RWPE1 (cell line): ENCODE data around the gene RDH5.
A peak's percentile ranks its signal among the peaks of the same experiment; 100 is the strongest.
"Not testable (repeated sequence)": the region's sequence is repeated elsewhere in the genome, so short reads cannot be mapped to it uniquely, and the experiment has no call there.

Source experiments
- CTCF ChIA-PET: fragments of 350-600 bp; sonication (Branson Sonifier 250); formaldehyde crosslinking; extraction: SDS; loops from one replicate; lab custom pipeline; 2021; lab: Yijun Ruan, JAX
- POLR2A ChIA-PET: fragments of 400-600 bp; formaldehyde crosslinking; extraction: SDS; loops from one replicate; lab custom pipeline; 2020; ENCODE audit warnings: antibody characterized with exemption; ENCODE audit not compliant: low non-redundant PET; lab: Yijun Ruan, JAX
- DNase-seq: peaks from one replicate; pipeline ENCODE4 v3.0.0; 2012; ENCODE audit warnings: low spot score
- H3K27ac ChIP-seq: fragments of 450-650 bp; 2 replicates; pipeline ENCODE4 v1.5.1; 2017
- CTCF ChIP-seq: fragments of 450-650 bp; conservative IDR thresholded peaks from 2 replicates; pipeline ENCODE4 v1.5.1; 2017; ENCODE audit warnings: low read depth, mild to moderate bottlenecking

The RDH5 gene

GRCh38 chr12:55745361-55746173 lies 25.4 kb downstream of the RDH5 start:
- POLR2A ChIA-PET, result no interaction called here
- CTCF ChIA-PET, result no interaction called here
- peak overlapping the region; percentile 38 for H3K27ac ChIP-seq
- DNase-seq, result no peak
- no peak for TF ChIP-seq CTCF

GRCh38 chr12:55746174-55746912 lies 26.1 kb downstream of the RDH5 start:
- ChIA-PET POLR2A (no interaction called here), CTCF (interaction anchor here (0.6 to 0.8 kb wide), 3 partner anchors 11 to 892 kb away, joined by 4 to 7 read pairs (median 4); no protein-coding TSS in a partner anchor)
- peak overlapping the region; percentile 38 for H3K27ac ChIP-seq
- no peak for TF ChIP-seq CTCF
- DNase-seq, result no peak

GRCh38 chr12:55746913-55747231 lies 26.7 kb downstream of the RDH5 start:
- no peak for DNase-seq
- ChIA-PET POLR2A (no interaction called here), CTCF (interaction anchor here (0.6 to 0.8 kb wide), 3 partner anchors 10 to 891 kb away, joined by 4 to 7 read pairs (median 4); no protein-coding TSS in a partner anchor)
- no peak overlapping the region for H3K27ac ChIP-seq
- no peak for TF ChIP-seq CTCF

GRCh38 chr12:55748230-55748993 lies 28.2 kb downstream of the RDH5 start:
- CTCF ChIA-PET, result interaction anchor here (1.0 kb wide), 1 partner anchor 9 kb away, joined by 3 read pairs; no protein-coding TSS in a partner anchor

GRCh38 chr12:55755246-55755645 lies 35.1 kb downstream of the RDH5 start:
- H3K27ac ChIP-seq, result no peak overlapping the region
- no peak for TF ChIP-seq CTCF
- CTCF ChIA-PET, result no interaction called here
- POLR2A ChIA-PET, result no interaction called here
- no peak for DNase-seq

More at GRCh38 chr12:55748230-55748993, 28.2 kb downstream of the RDH5 start:
- H3K27ac ChIP-seq, result 0 out of 2 replicates have a peak overlapping the region, but pooled peaks have one; percentile 18
- POLR2A ChIA-PET, result no interaction called here
- DNase-seq, result no peak
- no peak for TF ChIP-seq CTCF

GRCh38 chr12:55757701-55758100 lies 37.5 kb downstream of the RDH5 start:
- TF ChIP-seq CTCF, result no peak
- H3K27ac ChIP-seq, result no peak overlapping the region
- no peak for DNase-seq
- CTCF ChIA-PET, result interaction anchor here (0.7 to 1.3 kb wide), 2 partner anchors 11 to 690 kb away, joined by 3 to 7 read pairs; no protein-coding TSS in a partner anchor
- POLR2A ChIA-PET, result no interaction called here

GRCh38 chr12:55758575-55758974 lies 38.4 kb downstream of the RDH5 start:
- DNase-seq, H3K27ac ChIP-seq, POLR2A ChIA-PET: not testable (repeated sequence)
- CTCF ChIA-PET, result interaction anchor here (0.6 kb wide), 1 partner anchor 32 kb away, joined by 5 read pairs; no protein-coding TSS in a partner anchor
